Measurements from ENCODE around the gene CCDC187. TPM values are rescaled to one million over a fixed set of nuclear protein-coding genes. Genes with fewer than 3 reads are reported as not detected.

Gene CCDC187
- polyA plus RNA-seq, 3 donors: not detected

DNA sequence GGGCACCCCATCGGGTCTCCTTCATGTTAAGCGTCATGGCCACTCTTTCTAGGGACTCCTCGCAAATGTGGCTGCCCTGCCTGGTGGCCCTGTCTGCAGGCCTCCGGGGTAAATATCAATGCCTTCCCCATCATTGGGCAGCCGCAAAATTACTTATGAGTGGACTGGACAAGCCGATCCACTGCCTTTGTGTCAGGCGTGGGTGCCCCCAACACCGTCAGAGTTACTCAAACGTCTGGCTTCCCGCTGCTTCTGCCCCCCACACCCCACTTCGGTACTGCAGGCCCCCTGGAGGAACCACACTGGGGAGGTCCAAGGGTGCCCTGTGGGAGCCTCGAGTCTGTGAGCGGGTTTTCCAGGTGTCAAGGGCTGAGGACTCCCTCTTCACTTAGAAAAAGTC lies 102.7 kb downstream of the CCDC187 start:
- Histone ChIP-seq H3K4me1 (ENCODE audit: control insufficient read depth in 1 of 2, insufficient read depth in 2 of 2, low read length in 2 of 2) (no peaks in the 10 kb centered on the region), H3K79me2 (ENCODE audit: insufficient read depth, low read length) (no peaks in the 10 kb centered on the region), H3K4me2 (replicated peaks; ENCODE audit: extremely low read depth, low read length, poor library complexity, severe bottlenecking) (no peak overlapping the region), H3K27me3 (ENCODE audit: control insufficient read depth in 2 of 2, insufficient read depth in 2 of 2, low read length in 2 of 2) (peaks cover 47 to 82% of the 10 kb centered on the region in 2 donors), H3K36me3 (replicated peaks in 1 of 2; ENCODE audit: control insufficient read depth in 1 of 2, insufficient read depth in 2 of 2, low read length in 2 of 2) (no peaks in the 10 kb centered on the region), H3K9me3 (replicated peaks in 1 of 2; ENCODE audit: control insufficient read depth in 1 of 2, insufficient read depth in 1 of 2, low read length in 2 of 2) (peaks cover 0 to 38% of the 10 kb centered on the region in 2 donors), H3K4me3 (replicated peaks in 1 of 3; ENCODE audit: low read depth in 2 of 3, low read length in 3 of 3) (no peak overlapping the region), H2AFZ (ENCODE audit: insufficient read depth, low read depth, low read length, poor library complexity, severe bottlenecking) (no peak overlapping the region), H4K20me1 (ENCODE audit: insufficient read depth, low read length) (no peaks in the 10 kb centered on the region), H3K9ac (ENCODE audit: insufficient read depth, low read length, poor library complexity, severe bottlenecking) (no peak overlapping the region), H3K27ac (ENCODE audit: low read depth in 1 of 2, low read length in 2 of 2) (no peak overlapping the region)
- Mint-ChIP-seq H3K4me3 (peak overlapping the region in 1 of 2 donors; percentile 74), H3K36me3 (peaks cover 0 to 6% of the 10 kb centered on the region in 2 donors), H3K27me3 (ENCODE audit: low read depth in 3 of 3) (peaks cover 68 to 96% (median 73%) of the 10 kb centered on the region in 3 donors), H3K4me1 (no peaks in the 10 kb centered on the region), H3K9me3 (peaks cover 0 to 8% (median 2%) of the 10 kb centered on the region in 7 donors), H3K27ac (no peak overlapping the region)
- 50% methylated on average over 10 of the region's 13 CpGs for WGBS (ENCODE audit: insufficient coverage)
- intact Hi-C loops (cut with micrococcal nuclease): no loop called here
- DNase-seq: no peak
- TF ChIP-seq, protein P1, sequence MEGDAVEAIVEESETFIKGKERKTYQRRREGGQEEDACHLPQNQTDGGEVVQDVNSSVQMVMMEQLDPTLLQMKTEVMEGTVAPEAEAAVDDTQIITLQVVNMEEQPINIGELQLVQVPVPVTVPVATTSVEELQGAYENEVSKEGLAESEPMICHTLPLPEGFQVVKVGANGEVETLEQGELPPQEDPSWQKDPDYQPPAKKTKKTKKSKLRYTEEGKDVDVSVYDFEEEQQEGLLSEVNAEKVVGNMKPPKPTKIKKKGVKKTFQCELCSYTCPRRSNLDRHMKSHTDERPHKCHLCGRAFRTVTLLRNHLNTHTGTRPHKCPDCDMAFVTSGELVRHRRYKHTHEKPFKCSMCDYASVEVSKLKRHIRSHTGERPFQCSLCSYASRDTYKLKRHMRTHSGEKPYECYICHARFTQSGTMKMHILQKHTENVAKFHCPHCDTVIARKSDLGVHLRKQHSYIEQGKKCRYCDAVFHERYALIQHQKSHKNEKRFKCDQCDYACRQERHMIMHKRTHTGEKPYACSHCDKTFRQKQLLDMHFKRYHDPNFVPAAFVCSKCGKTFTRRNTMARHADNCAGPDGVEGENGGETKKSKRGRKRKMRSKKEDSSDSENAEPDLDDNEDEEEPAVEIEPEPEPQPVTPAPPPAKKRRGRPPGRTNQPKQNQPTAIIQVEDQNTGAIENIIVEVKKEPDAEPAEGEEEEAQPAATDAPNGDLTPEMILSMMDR (IDR thresholded peaks at IDR 0.05): no peak

DNA sequence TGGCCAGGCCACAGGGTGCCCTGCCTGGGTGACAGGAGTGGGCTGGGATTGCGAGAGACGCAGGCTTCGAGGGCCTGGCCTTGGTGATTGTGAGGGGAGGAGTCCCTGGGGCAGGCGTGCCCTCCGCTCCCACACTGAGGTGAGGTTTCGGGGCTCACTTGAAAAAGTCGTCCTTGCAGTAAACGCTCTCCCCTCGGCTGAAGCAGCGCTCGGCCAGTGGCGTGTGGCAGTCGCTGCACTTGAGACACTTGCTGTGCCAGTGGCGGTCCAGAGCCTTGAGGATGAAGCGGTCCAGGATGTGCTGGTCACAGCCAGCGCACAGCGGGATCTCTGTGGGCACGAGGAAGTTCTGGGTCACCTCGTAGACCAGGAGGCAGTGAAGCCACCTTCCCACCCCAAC lies 103.5 kb downstream of the CCDC187 start:
- H3K9ac ChIP-seq (ENCODE audit: insufficient read depth, low read length, poor library complexity, severe bottlenecking): no peak overlapping the region
- no peak overlapping the region for H3K4me3 ChIP-seq (replicated peaks in 1 of 3; ENCODE audit: low read depth in 2 of 3, low read length in 3 of 3)
- no peaks in the 10 kb centered on the region for H3K4me1 Mint-ChIP-seq
- H3K4me2 ChIP-seq (replicated peaks; ENCODE audit: extremely low read depth, low read length, poor library complexity, severe bottlenecking): no peak overlapping the region
- intact Hi-C loops (cut with micrococcal nuclease): no loop called here
- H4K20me1 ChIP-seq (ENCODE audit: insufficient read depth, low read length): no peaks in the 10 kb centered on the region
- H3K36me3 Mint-ChIP-seq: peaks cover 0 to 3% of the 10 kb centered on the region in 2 donors
- no peaks in the 10 kb centered on the region for H3K36me3 ChIP-seq (replicated peaks in 1 of 2; ENCODE audit: control insufficient read depth in 1 of 2, insufficient read depth in 2 of 2, low read length in 2 of 2)
- peaks cover 0 to 42% of the 10 kb centered on the region in 2 donors for H3K9me3 ChIP-seq (replicated peaks in 1 of 2; ENCODE audit: control insufficient read depth in 1 of 2, insufficient read depth in 1 of 2, low read length in 2 of 2)
- peaks cover 75 to 96% (median 80%) of the 10 kb centered on the region in 3 donors for H3K27me3 Mint-ChIP-seq (ENCODE audit: low read depth in 3 of 3)
- peaks cover 50 to 85% of the 10 kb centered on the region in 2 donors for H3K27me3 ChIP-seq (ENCODE audit: control insufficient read depth in 2 of 2, insufficient read depth in 2 of 2, low read length in 2 of 2)
- peaks cover 0 to 10% (median 2%) of the 10 kb centered on the region in 7 donors for H3K9me3 Mint-ChIP-seq
- no peak overlapping the region for H3K27ac Mint-ChIP-seq
- no peak for DNase-seq
- no peaks in the 10 kb centered on the region for H3K79me2 ChIP-seq (ENCODE audit: insufficient read depth, low read length)
- no peak overlapping the region for H3K27ac ChIP-seq (ENCODE audit: low read depth in 1 of 2, low read length in 2 of 2)
- H2AFZ ChIP-seq (ENCODE audit: insufficient read depth, low read depth, low read length, poor library complexity, severe bottlenecking): no peak overlapping the region
- TF ChIP-seq, protein P1 (IDR thresholded peaks at IDR 0.05): no peak
- no peaks in the 10 kb centered on the region for H3K4me1 ChIP-seq (ENCODE audit: control insufficient read depth in 1 of 2, insufficient read depth in 2 of 2, low read length in 2 of 2)
- peak overlapping the region in 1 of 2 donors; percentile 74 for H3K4me3 Mint-ChIP-seq
- 45% methylated on average over 17 of the region's 19 CpGs for WGBS (ENCODE audit: insufficient coverage)

Other genes with a start within 250 kb of the CCDC187 start
- gene NACC2, start 208.8 kb downstream of the CCDC187 start, polyA plus RNA-seq: 10 to 100 TPM in 1 of 3 donors, 1 to 10 TPM in 2; 8.1 to 32.4 (median 8.7) TPM
- gene TMEM250, start 185.2 kb downstream of the CCDC187 start, polyA plus RNA-seq: 10 to 100 TPM; 11.0 to 38.0 (median 30.9) TPM
- gene LHX3, start 99.0 kb downstream of the CCDC187 start, polyA plus RNA-seq: not detected
- gene QSOX2, start 58.3 kb downstream of the CCDC187 start, polyA plus RNA-seq: 1 to 10 TPM in 1 of 3 donors, under 1 TPM in 2; 0.03 to 8.4 (median 0.17) TPM
- 1 to 10 TPM in 1 of 3 donors, under 1 TPM in 2; 0.67 to 3.1 (median 0.73) TPM for gene GPSM1, start 23.4 kb upstream of the CCDC187 start, polyA plus RNA-seq
- gene DNLZ, start 59.6 kb upstream of the CCDC187 start, polyA plus RNA-seq: 10 to 100 TPM in 2 of 3 donors, 1 to 10 TPM in 1; 5.1 to 20.5 (median 10.5) TPM
- gene CARD9, start 69.6 kb upstream of the CCDC187 start, polyA plus RNA-seq: 100 to 1,000 TPM in 1 of 3 donors, 10 to 100 TPM in 2; 34.3 to 108 (median 41.4) TPM
- gene SNAPC4, start 96.1 kb upstream of the CCDC187 start, polyA plus RNA-seq: 1 to 10 TPM in 2 of 3 donors, under 1 TPM in 1; 0.59 to 6.7 (median 1.2) TPM
- 10 to 100 TPM in 1 of 3 donors, 1 to 10 TPM in 2; 3.3 to 60.0 (median 9.6) TPM for gene ENTR1, start 106.5 kb upstream of the CCDC187 start, polyA plus RNA-seq
- gene PMPCA, start 106.6 kb upstream of the CCDC187 start, polyA plus RNA-seq: 10 to 100 TPM; 23.1 to 58.8 (median 24.9) TPM
- gene INPP5E, start 135.8 kb upstream of the CCDC187 start, polyA plus RNA-seq: 1 to 10 TPM; 1.0 to 8.0 (median 1.0) TPM
- gene SEC16A, start 178.9 kb upstream of the CCDC187 start, polyA plus RNA-seq: 10 to 100 TPM; 11.1 to 36.8 (median 19.1) TPM
- gene NOTCH1, start 242.0 kb upstream of the CCDC187 start, polyA plus RNA-seq: 10 to 100 TPM in 1 of 3 donors, 1 to 10 TPM in 2; 1.4 to 33.0 (median 2.2) TPM